A549 (cell line): ENCODE data around the gene MYO18A. TPM values are rescaled to one million over a fixed set of nuclear protein-coding genes. Genes with fewer than 3 reads are reported as not detected.

Experiments
- ATAC-seq, 2 experiments: fragments of 200-7000 bp in 1 of 2; fragments of >200 bp in 1 of 2; cut with Nextera tagmentation in 1 of 2; cut with Tn5 transposase in 1 of 2; 3 replicates each; pipeline versions ENCODE4 v1.8.0 to v1.9.1; 2018 to 2020; ENCODE audit warnings: mild to moderate bottlenecking in 1 of 2, moderate library complexity in 1 of 2
- CTCF ChIA-PET: fragments of 300-600 bp; sonication (Branson Sonifier 250); formaldehyde crosslinking; extraction: SDS; loops from one replicate; lab custom pipeline; 2021; ENCODE audit warnings: antibody characterized with exemption, inconsistent platforms; lab: Yijun Ruan, JAX
- POLR2A ChIA-PET: fragments of 350-600 bp; formaldehyde crosslinking; extraction: SDS; loops from one replicate; lab custom pipeline; 2021; ENCODE audit warnings: antibody characterized with exemption, inconsistent platforms; lab: Yijun Ruan, JAX
- DNase-seq, 2 experiments: peaks; one replicate each; pipeline versions ENCODE4 v3.0.0 to v3.0.0-alpha.2; 2011 to 2016; ENCODE audit warnings: low read depth in 1 of 2, low spot score in 1 of 2
- FAIRE-seq: peaks from 2 replicates; lab custom pipeline; 2011; peaks lifted over from hg19 to GRCh38; lab: Jason Lieb, UNC
- H3K27ac ChIP-seq, 2 experiments: fragments of >200 bp; sonication (Bioruptor Twin); formaldehyde crosslinking; 3 replicates each; pipeline ENCODE4 v1.5.1; 2016 to 2017
- H3K4me1 ChIP-seq: fragments of >200 bp; sonication (Bioruptor Twin); formaldehyde crosslinking; 3 replicates; pipeline ENCODE4 v1.6.1; 2016
- H3K4me2 ChIP-seq: fragments of >200 bp; sonication (Bioruptor Twin); formaldehyde crosslinking; 3 replicates; pipeline ENCODE4 v1.6.1; 2016
- H3K4me3 ChIP-seq: fragments of >200 bp; sonication (Bioruptor Twin); formaldehyde crosslinking; 3 replicates; pipeline ENCODE4 v1.5.1; 2016
- H3K9me3 ChIP-seq: fragments of >200 bp; sonication (Bioruptor Twin); formaldehyde crosslinking; 3 replicates; pipeline ENCODE4 v1.6.1; 2016
- CBX2 ChIP-seq: fragments of 200-600 bp; sonication (generic); IDR thresholded peaks from 2 replicates; pipeline ENCODE4 v1.6.1; 2016; ENCODE audit warnings: low read depth, mild to moderate bottlenecking, borderline replicate concordance
- CEBPB ChIP-seq, 2 experiments: fragments of >200 bp in 1 of 2; sonication (Bioruptor Twin) in 1 of 2; formaldehyde crosslinking in 1 of 2; IDR thresholded peaks; 2 replicates each; pipeline ENCODE4 v1.6.1; 2012 to 2016
- CHD2 ChIP-seq: fragments of 150-350 bp; IDR thresholded peaks from 2 replicates; pipeline ENCODE4 v1.6.1; 2014; ENCODE audit warnings: low read length; ENCODE audit not compliant: partially characterized antibody
- CHD4 ChIP-seq: fragments of 200-600 bp; sonication (generic); IDR thresholded peaks from 2 replicates; pipeline ENCODE4 v1.6.1; 2016; ENCODE audit warnings: antibody characterized with exemption, mild to moderate bottlenecking, borderline replicate concordance
- EHF ChIP-seq: fragments of 250-450 bp; sonication (Bioruptor Pico); IDR thresholded peaks from 2 replicates; pipeline ENCODE4 v1.5.0; 2020; ENCODE audit warnings: mild to moderate bottlenecking
- EHMT2 ChIP-seq: fragments of 200-600 bp; sonication (generic); IDR thresholded peaks from 2 replicates; pipeline ENCODE4 v1.6.1; 2016; ENCODE audit warnings: antibody characterized with exemption, low read depth, mild to moderate bottlenecking, moderate library complexity
- ELK1 ChIP-seq: fragments of 150-350 bp; IDR thresholded peaks from 2 replicates; pipeline ENCODE4 v1.6.1; 2014; ENCODE audit warnings: low read depth, mild to moderate bottlenecking, low read length
- EP300 ChIP-seq, 2 experiments: fragments of >200 bp; sonication (Bioruptor Twin); formaldehyde crosslinking; IDR thresholded peaks; 2 replicates in 1 of 2; 3 replicates in 1 of 2; pipeline ENCODE4 v1.6.1; 2016 to 2017
- FOSB ChIP-seq: fragments of 250-450 bp; sonication (Bioruptor Pico); IDR thresholded peaks from 2 replicates; pipeline ENCODE4 v1.5.0; 2020; ENCODE audit warnings: mild to moderate bottlenecking, moderate library complexity
- HES2 ChIP-seq: fragments of >200 bp; sonication (Bioruptor Twin); formaldehyde crosslinking; IDR thresholded peaks from 2 replicates; pipeline ENCODE4 v1.6.1; 2016
- HEYL ChIP-seq: fragments of 250-450 bp; sonication (Bioruptor Pico); IDR thresholded peaks from 2 replicates; pipeline ENCODE4 v1.8.0; 2021; ENCODE audit warnings: mild to moderate bottlenecking, moderate library complexity
- JUN ChIP-seq, 2 experiments: fragments of >200 bp; sonication (Bioruptor Twin); formaldehyde crosslinking; IDR thresholded peaks; 2 replicates in 1 of 2; 3 replicates in 1 of 2; pipeline ENCODE4 v1.6.1; 2016 to 2017
- JUNB ChIP-seq: fragments of >200 bp; sonication (Bioruptor Twin); formaldehyde crosslinking; IDR thresholded peaks from 2 replicates; pipeline ENCODE4 v1.6.1; 2016
- KDM5A ChIP-seq: fragments of 200-600 bp; sonication (generic); IDR thresholded peaks from 2 replicates; pipeline ENCODE4 v1.6.1; 2016; ENCODE audit warnings: antibody characterized with exemption, mild to moderate bottlenecking
- MAX ChIP-seq: IDR thresholded peaks from 2 replicates; pipeline ENCODE4 v1.6.1; 2012
- MAZ ChIP-seq: fragments of 150-350 bp; IDR thresholded peaks from 2 replicates; pipeline ENCODE4 v1.6.1; 2014; ENCODE audit warnings: antibody characterized with exemption, low read depth, low read length, borderline replicate concordance
- PHF8 ChIP-seq: fragments of 200-600 bp; sonication (generic); IDR thresholded peaks from 2 replicates; pipeline ENCODE4 v1.6.1; 2016; ENCODE audit warnings: low read depth, mild to moderate bottlenecking, antibody characterized with exemption, moderate library complexity, borderline replicate concordance
- POLR2A ChIP-seq: IDR thresholded peaks from 2 replicates; pipeline ENCODE4 v1.6.1; 2012; ENCODE audit warnings: mild to moderate bottlenecking, low read length
- RARB ChIP-seq: fragments of 250-450 bp; sonication (Bioruptor Pico); IDR thresholded peaks from 2 replicates; pipeline ENCODE4 v1.8.0; 2021; ENCODE audit warnings: mild to moderate bottlenecking, moderate library complexity
- REST ChIP-seq: fragments of 200-600 bp; sonication (generic); IDR thresholded peaks from 2 replicates; pipeline ENCODE4 v1.6.1; 2016; ENCODE audit warnings: antibody characterized with exemption, mild to moderate bottlenecking, moderate library complexity
- RFX5 ChIP-seq: fragments of 450-650 bp; IDR thresholded peaks from 2 replicates; pipeline ENCODE4 v1.7.1; 2014; ENCODE audit warnings: antibody characterized with exemption, mild to moderate bottlenecking, moderate library complexity
- RNF2 ChIP-seq: fragments of 200-600 bp; sonication (generic); IDR thresholded peaks from 2 replicates; pipeline ENCODE4 v1.6.1; 2016; ENCODE audit warnings: low read depth, mild to moderate bottlenecking, antibody characterized with exemption, moderate library complexity, borderline replicate concordance
- SREBF2 ChIP-seq: fragments of 450-650 bp; IDR thresholded peaks from 2 replicates; pipeline ENCODE4 v1.6.1; 2014; ENCODE audit warnings: mild to moderate bottlenecking, moderate library complexity
- TFCP2L1 ChIP-seq: fragments of 250-450 bp; sonication (Bioruptor Pico); IDR thresholded peaks from 2 replicates; pipeline ENCODE4 v1.5.0; 2021; ENCODE audit warnings: mild to moderate bottlenecking
- ZSCAN20 ChIP-seq: fragments of 250-450 bp; sonication (Bioruptor Pico); IDR thresholded peaks from 2 replicates; pipeline ENCODE4 v1.8.0; 2022; ENCODE audit warnings: mild to moderate bottlenecking, moderate library complexity
- WGBS: methylation state at CpG from one replicate; pipeline ENCODE4 v1.1.6; 2017; ENCODE audit errors: missing lambda C conversion rate; 5-methylcytosine and 5-hydroxymethylcytosine counted together
- polyA plus RNA-seq, 4 experiments: library from polyadenylated mRNA; depleted of rRNA in 3 of 4; stranded (reverse); fragments of >200 nt; fragmentation: RNase III in 1 of 4; extraction: RNeasy Plus Mini Kit Qiagen cat#74134 plus additional on column Dnase treatment in 1 of 4; gene quantifications; 2 replicates in 3 of 4; 3 replicates in 1 of 4; pipeline ENCODE4 v1.2.3, GENCODE V29; 2011 to 2017

MYO18A gene
- polyA plus RNA-seq, 2 of the 4 experiments (the other 2 are of a cell fraction) = 12.3 to 28.4 TPM

- CTCF ChIA-PET = interaction anchor here (1.1 to 21.3 kb wide), 5 partner anchors 7 to 89 kb away, joined by 3 to 263 read pairs (median 9); partner anchors contain the start of gene MYO18A
- Histone ChIP-seq H3K9me3 (no peaks in the 10 kb centered on the region), H3K4me2 (no peak overlapping the region)
- no peak for ATAC-seq
- TF ChIP-seq RNF2 = no peak
- TF ChIP-seq PHF8 = no peak
- TF ChIP-seq HES2 = no peak
- TF ChIP-seq CHD4 = no peak
- no peak for TF ChIP-seq MAZ
- TF ChIP-seq RARB (CRISPR knock-in tag) = no peak
- no peak for TF ChIP-seq ZSCAN20 (CRISPR knock-in tag)
- TF ChIP-seq, all 56 proteins: peak for 0
- Histone ChIP-seq H3K27ac (0 out of 6 replicates have a peak overlapping the region, but pooled peaks of 1 of the 2 experiments have one; percentile 19), H3K4me1 (peaks cover 42% of the 10 kb centered on the region), H3K4me3 (no peak overlapping the region)
- FAIRE-seq (no peak), DNase-seq (no peak)
- WGBS = 90% methylated on average over 11 of the region's 11 CpGs
- POLR2A ChIA-PET = interaction anchor here (0.6 to 1.7 kb wide), 2 partner anchors 13 to 18 kb away, joined by 4 to 8 read pairs; partner anchors contain the start of gene MYO18A
Measured at GRCh38 chr17:29162082-29162908, 17.9 kb downstream of the MYO18A start.

- peaks cover 62% of the 10 kb centered on the region for H3K4me1 ChIP-seq
- POLR2A ChIA-PET = interaction anchor here (1.4 kb wide), 1 partner anchor 11 kb away, joined by 4 read pairs; no protein-coding TSS in a partner anchor
- WGBS = 5% methylated on average over 2 of the region's 2 CpGs
Measured at GRCh38 chr17:29160253-29160652, 19.9 kb downstream of the MYO18A start.

GRCh38 chr17:29159306-29159860, 20.8 kb downstream of the MYO18A start:
- DNase-seq (no peak), FAIRE-seq (no peak), ATAC-seq (no peak)
- Histone ChIP-seq H3K4me2 (peak overlapping the region; percentile 69), H3K9me3 (no peaks in the 10 kb centered on the region), H3K4me3 (no peak overlapping the region), H3K27ac (peak overlapping the region; percentile 53 to 94; a peak in 5 of 6 replicates), H3K4me1 (peaks cover 71% of the 10 kb centered on the region)
- CTCF ChIA-PET = interaction anchor here (2.0 to 21.3 kb wide), 2 partner anchors 18 to 60 kb away, joined by 9 to 263 read pairs; partner anchors contain the start of gene MYO18A
- POLR2A ChIA-PET = no interaction called here
- TF ChIP-seq EP300 (IDR thresholded peaks at IDR 0.05) (no peak), REST (no peak), ELK1 (no peak), CHD4 (no peak), JUN (IDR thresholded peaks at IDR 0.05) (no peak), MAX (no peak), KDM5A (no peak)
- WGBS = 77% methylated on average over 3 of the region's 3 CpGs

More at GRCh38 chr17:29160253-29160652, 19.9 kb downstream of the MYO18A start:
- H3K27ac ChIP-seq = peak overlapping the region; percentile 53 to 94; a peak in 4 of 6 replicates
- no peaks in the 10 kb centered on the region for H3K9me3 ChIP-seq
- no peak for TF ChIP-seq RNF2
- no peak for TF ChIP-seq RARB (CRISPR knock-in tag)
- no peak for TF ChIP-seq CEBPB (IDR thresholded peaks at IDR 0.05)
- TF ChIP-seq KDM5A = no peak
- no peak; the same call in 1 of the 2 replicates for TF ChIP-seq EHF (CRISPR knock-in tag)
- no peak for TF ChIP-seq SREBF2
- TF ChIP-seq EHMT2 = no peak
- TF ChIP-seq FOSB (CRISPR knock-in tag) = no peak
- no peak for TF ChIP-seq CBX2
- TF ChIP-seq ZSCAN20 (CRISPR knock-in tag) = no peak
- no peak for TF ChIP-seq HEYL (CRISPR knock-in tag)
- TF ChIP-seq RFX5 = no peak
- TF ChIP-seq PHF8 = no peak
- TF ChIP-seq TFCP2L1 (CRISPR knock-in tag) = no peak
- TF ChIP-seq MAX = no peak
- TF ChIP-seq CHD2 = no peak
- no peak for TF ChIP-seq JUNB
- no peak for TF ChIP-seq ELK1
- no peak for TF ChIP-seq POLR2A
- DNase-seq (no peak), FAIRE-seq (no peak), ATAC-seq (no peak)
- no peak overlapping the region for H3K4me3 ChIP-seq
- CTCF ChIA-PET = interaction anchor here (0.6 to 21.3 kb wide), 3 partner anchors 17 to 130 kb away, joined by 3 to 263 read pairs (median 9); partner anchors contain the start of gene MYO18A
- H3K4me2 ChIP-seq = peak overlapping the region; percentile 69
